ENCODE measurements around the gene DIAPH3.

Gene DIAPH3

DNA sequence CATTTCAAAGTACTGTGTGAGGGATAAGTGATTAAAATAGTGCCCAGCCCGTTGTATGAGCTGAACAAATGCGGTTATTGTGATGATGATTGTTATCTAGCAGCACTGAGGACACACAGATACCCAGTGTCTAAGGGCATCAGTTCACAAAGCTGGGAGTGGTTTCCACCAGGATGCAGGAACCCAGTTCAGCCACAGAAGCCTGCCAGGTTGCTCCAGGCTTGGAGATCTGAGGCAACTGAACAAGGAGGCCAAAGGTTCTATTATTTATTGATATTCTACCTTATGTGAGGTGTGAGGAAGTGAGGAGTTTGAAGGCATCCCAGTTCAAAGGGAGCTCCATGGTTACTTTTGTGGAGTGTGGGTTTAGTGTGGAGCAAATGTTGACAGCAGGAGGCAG lies 13.2 kb downstream of the DIAPH3 start:
- DNase-seq, result no peak

GRCh38 chr13:60148918-60149317 lies 14.8 kb downstream of the DIAPH3 start:
- DNase-seq, result no peak

DNA sequence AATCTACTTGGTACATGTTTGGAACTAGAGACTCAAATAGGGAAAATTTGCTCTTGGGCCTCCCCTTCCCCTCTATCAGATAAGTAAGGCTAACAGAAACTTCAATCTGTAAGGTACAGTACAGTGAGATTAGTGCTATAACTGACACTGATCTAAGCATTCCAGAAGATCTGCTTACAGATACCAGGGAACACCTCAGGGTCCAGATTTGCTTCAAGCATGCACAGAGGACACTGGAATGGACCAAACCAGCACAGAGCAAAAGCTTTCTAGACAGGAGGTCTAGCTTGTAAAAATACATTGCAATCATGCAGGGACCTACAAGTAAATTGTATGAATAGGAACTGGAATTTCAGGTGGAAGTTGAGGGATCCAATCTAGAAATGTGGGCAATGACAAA lies 16.4 kb downstream of the DIAPH3 start:
- DNase-seq, result no peak

DNA sequence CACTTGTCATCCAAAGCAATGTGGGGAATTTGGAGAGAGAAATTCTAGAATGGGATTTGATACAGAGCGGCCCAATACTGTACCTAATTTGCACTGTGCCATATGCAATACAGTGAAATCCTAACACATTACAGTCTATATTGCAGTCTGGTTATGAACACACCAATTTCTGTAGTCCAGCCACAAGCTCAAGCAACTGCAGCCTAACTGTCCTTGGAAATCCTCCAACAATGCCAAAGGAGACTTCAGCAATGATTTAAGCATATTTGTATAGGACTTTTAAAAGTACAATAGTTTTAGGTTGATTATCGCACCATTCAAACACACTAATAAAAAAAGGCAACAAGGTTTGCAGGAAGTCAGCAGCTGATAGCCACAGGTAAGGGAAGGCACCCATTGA lies 17.3 kb downstream of the DIAPH3 start:
- DNase-seq, result no peak

GRCh38 chr13:60143775-60144174 lies 20.0 kb downstream of the DIAPH3 start:
- no peak for DNase-seq

GRCh38 chr13:60139272-60139671 lies 24.5 kb downstream of the DIAPH3 start:
- no peak for DNase-seq

GRCh38 chr13:60138674-60139073 lies 25.1 kb downstream of the DIAPH3 start:
- DNase-seq, result no peak

GRCh38 chr13:60137911-60138560 lies 25.7 kb downstream of the DIAPH3 start:
- no peak for DNase-seq

DNA sequence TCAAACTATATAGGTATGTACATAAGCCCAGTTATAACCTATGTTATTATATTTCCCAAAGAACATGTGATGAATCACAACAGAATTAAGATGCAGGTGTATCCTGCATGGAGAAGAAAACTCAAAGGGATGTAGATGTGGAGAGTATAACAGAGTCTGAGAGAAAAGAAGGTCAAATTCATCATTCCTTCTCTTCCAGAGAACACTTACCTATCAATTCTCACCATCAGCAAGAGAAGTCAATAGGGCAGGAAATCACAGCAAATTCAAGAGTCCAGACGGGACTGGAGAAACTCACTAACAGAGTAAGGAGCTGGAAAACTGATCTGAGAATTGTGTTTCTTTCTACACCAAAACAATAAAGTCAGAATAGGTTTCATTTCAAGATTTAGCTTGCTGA lies 28.4 kb downstream of the DIAPH3 start:
- DNase-seq, result no peak

DNA sequence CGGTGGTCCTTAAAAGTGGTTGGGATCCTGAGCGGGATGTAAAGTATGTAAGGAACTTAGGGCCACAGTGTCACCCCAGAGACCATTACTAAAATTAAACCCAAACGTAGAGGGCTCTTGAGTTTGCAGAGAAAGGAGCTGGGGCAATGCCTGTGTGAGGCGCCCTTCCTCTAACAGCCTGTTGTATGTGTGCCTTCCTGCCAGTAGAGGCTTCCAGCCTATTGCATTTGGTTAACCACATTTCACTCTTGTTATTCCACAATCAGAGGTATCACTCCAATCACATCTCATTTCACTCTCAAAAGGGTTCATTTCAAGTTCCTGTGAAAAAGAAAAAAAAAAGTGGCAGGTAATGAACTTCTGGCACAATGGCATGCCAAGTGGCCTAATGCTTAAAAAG lies 29.4 kb downstream of the DIAPH3 start:
- no peak for DNase-seq

- no peak for DNase-seq
Observed at GRCh38 chr13:60121337-60121687, 42.4 kb downstream of the DIAPH3 start.

- DNase-seq, result no peak
Observed at GRCh38 chr13:60120617-60121336, 43.0 kb downstream of the DIAPH3 start.

GRCh38 chr13:60118696-60119400 lies 44.9 kb downstream of the DIAPH3 start:
- DNase-seq, result no peak

DNA sequence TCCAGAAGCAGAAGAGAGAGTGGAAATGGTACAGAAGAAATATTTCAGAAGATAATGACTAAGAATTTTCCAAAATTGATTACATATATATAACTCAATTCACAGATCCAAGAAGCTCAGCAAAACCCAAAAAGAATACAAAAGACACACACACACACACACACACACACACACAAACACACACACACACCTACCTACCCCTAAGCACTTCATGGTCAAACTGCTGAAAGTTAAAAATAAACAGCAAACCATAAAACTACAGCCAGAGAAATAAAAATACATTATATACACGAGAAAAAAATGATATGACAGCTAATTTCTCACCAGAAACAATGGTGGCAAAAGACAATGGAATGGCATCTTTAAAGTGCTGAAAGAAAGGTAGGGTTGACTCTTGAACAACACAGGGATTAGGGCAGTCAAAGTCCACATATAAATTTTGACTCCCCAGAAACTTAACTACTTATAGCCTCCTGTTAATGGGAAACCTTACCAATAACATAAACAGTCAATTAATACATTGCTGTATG lies 49.2 kb downstream of the DIAPH3 start:
- no peak for DNase-seq

DNA sequence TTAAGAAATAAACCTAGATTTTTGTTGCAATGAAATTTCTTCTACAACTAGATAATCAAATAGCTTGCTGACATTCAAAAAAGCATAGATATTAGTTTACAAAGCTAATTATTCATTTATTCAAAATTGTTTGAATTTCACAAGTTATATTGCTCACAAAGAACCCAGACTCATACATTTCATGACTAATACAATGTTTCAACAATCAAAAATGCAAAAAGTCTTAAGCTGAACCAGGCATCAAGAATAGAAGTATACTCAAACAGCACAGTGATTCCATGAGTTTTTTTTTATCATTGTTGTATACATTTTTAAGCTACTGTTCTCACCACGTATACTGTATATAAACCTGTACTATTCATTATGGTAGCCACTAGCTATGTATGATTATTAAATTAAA lies 51.0 kb downstream of the DIAPH3 start:
- no peak for DNase-seq

DNA sequence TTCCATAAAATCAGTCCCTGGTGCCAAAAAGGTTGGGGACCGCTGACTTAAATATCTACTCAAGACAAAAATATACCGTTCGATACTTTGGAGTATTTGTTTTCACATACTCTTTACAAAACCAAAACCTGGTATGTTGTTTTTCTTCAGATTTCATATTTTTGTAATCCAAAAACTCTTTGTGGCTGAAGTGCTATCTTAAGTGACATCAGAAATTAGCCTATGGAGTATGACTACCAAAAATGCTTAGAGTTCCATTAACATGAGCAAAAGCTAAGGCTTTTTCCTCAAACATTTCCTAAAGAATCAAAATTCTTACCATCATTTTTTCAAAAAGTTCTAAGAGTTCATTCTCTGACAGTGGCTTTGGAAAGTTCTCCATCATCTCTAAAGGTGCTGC lies 52.0 kb downstream of the DIAPH3 start:
- DNase-seq, result no peak

- no peak for DNase-seq
Observed at GRCh38 chr13:60109285-60109684, 54.4 kb downstream of the DIAPH3 start.

DNA sequence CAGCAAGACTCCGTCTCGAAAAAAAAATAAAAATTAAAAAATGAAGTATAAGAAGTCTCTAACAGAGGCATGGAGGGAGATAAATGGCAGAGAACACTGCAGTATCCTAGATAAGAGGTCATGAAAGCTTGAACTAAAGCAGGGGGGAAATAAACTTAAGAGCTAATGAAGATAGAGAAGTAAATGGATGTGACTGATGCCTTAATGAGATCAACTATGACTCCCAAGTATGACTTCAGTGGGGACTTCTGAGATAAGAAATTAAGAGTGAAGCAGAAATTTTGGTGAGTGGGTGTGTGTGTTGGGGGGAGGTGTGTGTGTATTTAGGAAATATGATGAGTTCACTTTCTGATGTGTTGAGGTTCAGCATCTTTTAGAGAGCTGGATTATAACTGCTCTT lies 55.1 kb downstream of the DIAPH3 start:
- DNase-seq, result no peak

DNA sequence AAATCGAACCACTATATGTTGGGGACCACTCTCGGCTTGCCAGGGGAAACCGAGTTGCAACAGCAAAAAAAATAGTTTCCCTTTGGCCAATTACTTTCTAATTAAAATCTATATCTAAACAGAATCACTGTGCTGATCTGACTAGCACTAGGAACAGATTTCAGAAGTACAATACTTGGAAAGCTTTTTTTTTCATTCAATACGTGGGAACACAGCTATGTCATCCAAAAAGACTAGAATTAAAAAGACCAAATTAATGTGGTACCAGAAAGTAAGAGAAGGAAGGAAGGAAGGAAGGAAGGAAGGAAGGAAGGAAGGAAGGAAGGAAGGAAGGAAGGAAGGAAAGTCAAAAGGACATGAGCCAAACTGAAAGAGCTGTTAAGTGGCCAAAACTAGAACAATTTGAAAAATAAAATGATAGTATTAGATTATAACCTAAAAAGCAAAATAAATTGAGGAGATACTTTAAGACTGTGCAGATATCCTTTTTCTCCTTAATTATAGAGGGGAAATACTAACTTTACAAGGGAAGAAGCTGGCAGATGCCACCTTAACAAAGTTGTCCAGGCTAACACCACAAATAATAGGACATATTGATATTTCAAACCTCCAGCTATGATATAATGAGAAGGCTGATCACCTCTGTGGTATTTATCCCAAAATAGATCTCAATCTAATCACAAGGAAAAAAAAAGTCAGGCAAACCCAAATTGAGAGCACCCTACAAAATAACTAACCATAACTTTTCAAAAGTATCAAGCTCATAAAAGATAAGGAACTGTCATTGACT lies 63.9 kb downstream of the DIAPH3 start:
- no peak for DNase-seq

- no peak for DNase-seq
Observed at GRCh38 chr13:60095300-60095699, 68.4 kb downstream of the DIAPH3 start.

GRCh38 chr13:60094385-60095088 lies 69.2 kb downstream of the DIAPH3 start:
- no peak for DNase-seq

- no peak for DNase-seq
Observed at GRCh38 chr13:60093425-60094019, 70.2 kb downstream of the DIAPH3 start.
